B cell (primary cell): ENCODE results near the gene MRGPRG.

ENCODE experiments used
- CTCF ChIP-seq: fragments of 200-600 bp; IDR thresholded peaks from one replicate; pipeline ENCODE4 v1.8.0; 2022; ENCODE audit warnings: antibody characterized with exemption, mild to moderate bottlenecking
- EZH2 ChIP-seq: IDR thresholded peaks from 2 replicates; pipeline ENCODE4 v1.6.1; 2012; ENCODE audit warnings: borderline replicate concordance, low read depth, mild to moderate bottlenecking, moderate library complexity, low read length; ENCODE audit not compliant: insufficient read depth, poor library complexity, severe bottlenecking

- TF ChIP-seq CTCF (no peak), EZH2 (no peak)
These were observed 13.1 kb downstream of the MRGPRG start for GRCh38 chr11:3205261-3206155.
